ENCODE data around the gene UGT1A3. TPM values are rescaled to one million over a fixed set of nuclear protein-coding genes. Genes with fewer than 3 reads are reported as not detected.

UGT1A3 gene
- total and polyA plus RNA-seq, 7 donors: 0.36 TPM; not detected in 6

DNA sequence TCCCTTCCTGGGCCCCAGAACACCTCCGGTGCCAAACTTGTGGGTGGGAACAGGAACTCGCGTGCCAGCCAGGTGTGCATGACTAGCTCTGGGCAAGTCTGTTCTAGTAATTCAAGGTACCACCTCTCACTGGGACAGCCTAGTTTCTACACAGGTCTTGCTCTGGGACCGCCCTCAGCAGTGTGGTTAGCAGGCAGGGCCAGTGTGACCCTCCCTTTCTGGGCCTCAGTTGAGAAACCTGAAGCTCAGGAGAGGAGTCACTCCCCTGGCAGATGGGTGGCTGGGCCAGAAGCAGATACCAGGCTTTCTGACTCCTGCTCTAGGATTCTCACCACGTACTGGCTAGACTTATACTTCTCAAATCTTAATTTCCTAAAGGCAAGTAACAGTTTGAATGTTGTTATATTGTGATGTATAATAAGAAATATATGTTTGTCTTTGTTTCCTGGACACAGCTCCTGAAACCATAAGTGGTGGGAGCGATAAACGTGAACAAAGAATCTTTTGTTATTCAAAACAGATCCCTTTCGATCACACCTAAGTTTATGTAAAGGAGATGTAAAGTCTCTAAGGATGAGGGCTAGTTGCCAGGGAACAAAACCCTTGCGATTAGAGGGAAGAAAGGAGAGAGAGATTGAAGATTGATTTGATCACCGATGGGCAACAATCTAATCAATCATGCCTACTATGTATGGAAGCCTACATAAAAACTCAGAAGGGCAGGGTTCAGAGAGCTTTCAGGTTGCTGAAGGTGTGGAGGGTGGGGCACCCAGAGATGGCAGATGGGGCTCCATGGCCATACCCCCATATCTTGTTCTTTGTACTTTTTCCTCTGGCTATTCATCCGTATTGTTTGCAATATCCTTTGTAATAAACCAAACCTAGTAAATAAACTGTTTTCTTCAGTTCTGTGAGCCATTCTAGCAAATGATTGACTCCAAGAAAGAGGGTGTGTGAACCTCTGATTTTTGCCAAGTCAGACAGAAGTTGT lies 37.1 kb upstream of the UGT1A3 start:
- no peaks in the 10 kb centered on the region for H3K27me3 ChIP-seq
- H3K4me3 ChIP-seq: no peak overlapping the region
- WGBS, 2 donors: 15 to 67% methylated on average over 11 of the region's 11 CpGs
- H3K36me3 ChIP-seq: no peaks in the 10 kb centered on the region
- TF ChIP-seq POLR2AphosphoS5 (IDR thresholded peaks at IDR 0.05) (no peak), POLR2A (IDR thresholded peaks at IDR 0.05) (no peak), CTCF (IDR thresholded peaks at IDR 0.05) (no peak), EP300 (IDR thresholded peaks at IDR 0.05) (no peak)
- no peaks in the 10 kb centered on the region for H3K9me3 ChIP-seq
- no peak overlapping the region for H3K27ac ChIP-seq
- H3K4me1 ChIP-seq: no peaks in the 10 kb centered on the region
- intact Hi-C loops (cut with DNase I): no loop called here
- no peak for DNase-seq

DNA sequence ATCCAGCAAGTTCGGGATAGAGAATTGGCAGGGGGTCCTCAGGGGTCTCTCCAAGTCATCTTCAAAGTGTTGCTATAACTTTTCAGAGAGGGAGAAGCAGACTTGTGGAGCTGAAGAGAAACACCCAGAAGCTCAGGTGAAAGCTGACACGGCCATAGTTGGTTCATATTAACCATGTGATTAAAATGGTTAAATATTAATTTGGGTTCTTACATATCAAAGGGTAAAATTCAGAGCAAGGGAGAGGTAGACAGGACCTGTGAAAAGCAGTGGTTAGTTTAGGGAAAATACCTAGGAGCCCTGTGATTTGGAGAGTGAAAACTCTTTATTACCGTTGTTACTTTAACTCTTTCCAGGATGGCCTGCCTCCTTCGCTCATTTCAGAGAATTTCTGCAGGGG lies 36.2 kb upstream of the UGT1A3 start, which contains the start of gene UGT1A6:
Gene UGT1A6, plus strand, starts transcription at position 243 of the 400 bp plus-strand sequence. Its CDS starts 115 bp downstream, at position 358.
- Histone ChIP-seq H3K9me3 (no peaks in the 10 kb centered on the region), H3K27me3 (no peaks in the 10 kb centered on the region), H3K4me3 (no peak within 1 kb of the TSS), H3K27ac (no peak within 1 kb of the TSS), H3K36me3 (no peaks in the 10 kb centered on the region), H3K4me1 (no peaks in the 10 kb centered on the region)
- intact Hi-C loops (cut with DNase I): no loop called here
- WGBS, 2 donors: 19 to 79% methylated on average over 4 of the region's 4 CpGs
- DNase-seq: no peak
- TF ChIP-seq EP300 (IDR thresholded peaks at IDR 0.05) (no peak), CTCF (IDR thresholded peaks at IDR 0.05) (no peak), POLR2A (IDR thresholded peaks at IDR 0.05) (no peak), POLR2AphosphoS5 (IDR thresholded peaks at IDR 0.05) (no peak)

GRCh38 chr2:233693963-233694362 lies 34.9 kb upstream of the UGT1A3 start:
- Histone ChIP-seq H3K27me3 (no peaks in the 10 kb centered on the region), H3K27ac (no peak overlapping the region), H3K4me1 (no peaks in the 10 kb centered on the region), H3K4me3 (no peak overlapping the region), H3K9me3 (no peaks in the 10 kb centered on the region), H3K36me3 (no peaks in the 10 kb centered on the region)
- intact Hi-C loops (cut with DNase I): no loop called here
- WGBS, 2 donors: 70 to 81% methylated on average over 6 of the region's 6 CpGs
- no peak for DNase-seq
- no peak for TF ChIP-seq CTCF (IDR thresholded peaks at IDR 0.05)
- no peak for TF ChIP-seq POLR2A (IDR thresholded peaks at IDR 0.05)

DNA sequence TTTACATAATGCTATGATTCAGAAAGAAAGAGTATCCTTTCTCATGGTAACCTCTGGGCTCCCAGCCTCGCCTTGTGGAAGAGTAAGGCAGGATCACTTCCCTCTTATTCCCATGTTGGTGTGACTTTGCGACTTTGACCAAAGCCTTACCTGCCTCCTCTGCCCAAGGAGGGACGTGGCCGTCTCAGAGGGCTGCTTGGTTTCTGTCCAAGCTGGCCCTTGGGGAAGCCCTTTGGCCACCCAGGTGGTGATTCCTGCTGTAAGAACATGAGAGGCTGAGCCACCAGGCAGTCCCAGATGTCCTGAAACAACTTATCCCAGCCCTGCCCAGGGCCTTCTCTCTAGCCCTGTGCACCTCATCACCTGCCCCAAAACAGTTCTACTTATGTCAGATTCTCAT lies 30.1 kb upstream of the UGT1A3 start:
- no peaks in the 10 kb centered on the region for H3K9me3 ChIP-seq
- WGBS, 2 donors: 80 to 89% methylated on average over 4 of the region's 4 CpGs
- DNase-seq: no peak
- H3K4me3 ChIP-seq: no peak overlapping the region
- no peaks in the 10 kb centered on the region for H3K36me3 ChIP-seq
- intact Hi-C loops (cut with DNase I): no loop called here
- H3K4me1 ChIP-seq: no peaks in the 10 kb centered on the region
- no peak overlapping the region for H3K27ac ChIP-seq
- no peaks in the 10 kb centered on the region for H3K27me3 ChIP-seq
- no peak for TF ChIP-seq POLR2AphosphoS5 (IDR thresholded peaks at IDR 0.05)
- TF ChIP-seq CTCF (IDR thresholded peaks at IDR 0.05): no peak
- no peak for TF ChIP-seq EP300 (IDR thresholded peaks at IDR 0.05)
- TF ChIP-seq POLR2A (IDR thresholded peaks at IDR 0.05): no peak
